Transverse colon (tissue), 4 donors: ENCODE data around the gene PSMG3. TPM values are rescaled to one million over a fixed set of nuclear protein-coding genes. Genes with fewer than 3 reads are reported as not detected.

Experiments used
- DNase-seq: peaks from one replicate; pipeline ENCODE4 v3.0.0-alpha.2; 2019
- H3K27ac ChIP-seq, 4 donors: fragments of 200-600 bp; sonication (generic); 2 replicates each; pipeline ENCODE4 v1.5.1; 2016 to 2018; ENCODE audit warnings: inconsistent platforms in 4 of 4
- H3K27me3 ChIP-seq: fragments of 200-600 bp; sonication (generic); 2 replicates; pipeline ENCODE4 v1.5.1; 2017; ENCODE audit warnings: inconsistent platforms
- H3K36me3 ChIP-seq, 4 donors: fragments of 200-600 bp; sonication (generic); 2 replicates each; pipeline ENCODE4 v1.5.1; 2017 to 2019; ENCODE audit warnings: inconsistent platforms in 4 of 4
- H3K4me1 ChIP-seq, 4 donors: fragments of 200-600 bp; sonication (generic); 2 replicates each; pipeline ENCODE4 v1.5.1; 2017 to 2020; ENCODE audit warnings: inconsistent platforms in 4 of 4
- H3K4me3 ChIP-seq, 4 donors: fragments of 200-600 bp; sonication (generic); 1 replicate in 1 of 4; 2 replicates in 3 of 4; pipeline versions ENCODE4 v1.5.1 to v1.6.1; 2017 to 2019; ENCODE audit warnings: inconsistent platforms in 4 of 4
- H3K9me3 ChIP-seq, 2 donors: fragments of 200-600 bp; sonication (generic); 2 replicates each; pipeline ENCODE4 v1.5.1; 2017 to 2019; ENCODE audit warnings: inconsistent platforms in 2 of 2
- CTCF ChIP-seq, 5 experiments: fragments of 200-600 bp in 3 of 5; fragments of 450-650 bp in 2 of 5; sonication (generic) in 3 of 5; IDR thresholded peaks; 1 replicate in 2 of 5; 2 replicates in 3 of 5; pipeline ENCODE4 v1.5.1; 2016 to 2017; ENCODE audit warnings: antibody characterized with exemption in 5 of 5, inconsistent platforms in 3 of 5, mild to moderate bottlenecking in 2 of 5, moderate library complexity in 1 of 5
- EP300 ChIP-seq: sonication (generic); formaldehyde crosslinking; IDR thresholded peaks from one replicate; pipeline ENCODE4 v1.6.1; 2017; ENCODE audit warnings: antibody characterized with exemption, low read depth
- POLR2A ChIP-seq: fragments of 450-650 bp; IDR thresholded peaks from one replicate; pipeline ENCODE4 v1.6.1; 2016; ENCODE audit warnings: antibody characterized with exemption, mild to moderate bottlenecking, moderate library complexity
- POLR2AphosphoS5 ChIP-seq, 3 donors: sonication (generic); formaldehyde crosslinking; IDR thresholded peaks; one replicate each; pipeline ENCODE4 v1.6.1; 2016; ENCODE audit warnings: antibody characterized with exemption in 3 of 3
- WGBS, 2 donors: methylation state at CpG; one replicate each; pipeline ENCODE4 v1.1.5; 2018; ENCODE audit warnings: low coverage in 1 of 2; 5-methylcytosine and 5-hydroxymethylcytosine counted together
- in situ Hi-C, 4 donors: fragments of 200-750 bp; cut with MboI; loops; one replicate each; pipeline versions ENCODE4 v1.15.0 to v1.15.1; 2017; ENCODE audit warnings: low sequenced_read_pairs in 3 of 4, low pct_ligation_motif_present in 1 of 4, low pct_unique_long_range_greater_than_20kb in 1 of 4
- intact Hi-C: fragments of 100-400 bp; cut with DNase I; formaldehyde crosslinking; loops from one replicate; pipeline ENCODE4 v1.15.1; 2023; ENCODE audit warnings: low total_unique reads
- total RNA-seq, 4 donors: library from RNA; depleted of rRNA; stranded (reverse); fragments of >200 nt; gene quantifications; one replicate each; pipeline ENCODE4 v1.1.0, GENCODE V29; 2016

Gene PSMG3
- total RNA-seq, 4 donors from 2014 or later: 7.1 to 41.9 (median 27.6) TPM

GRCh38 chr7:1536743-1537534 lies 32.9 kb downstream of the PSMG3 start:
- Histone ChIP-seq H3K9me3 (no peaks in the 10 kb centered on the region), H3K4me1 (peaks cover 35 to 57% (median 44%) of the 10 kb centered on the region in 4 donors), H3K36me3 (peaks cover 0 to 16% (median 5%) of the 10 kb centered on the region in 4 donors), H3K27me3 (no peaks in the 10 kb centered on the region), H3K27ac (peak overlapping the region; percentile 85 to 99 (median 98)), H3K4me3 (peak overlapping the region; percentile 26 to 43 (median 32))
- in situ Hi-C loops: no loop called here
- WGBS, 2 donors: 42% methylated on average over 43 of the region's 52 CpGs; no CpG with 5 or more reads in 1 of the 2 donors
- DNase-seq: peak; percentile 91
- intact Hi-C loops: no loop called here
- TF ChIP-seq POLR2AphosphoS5 (IDR thresholded peaks at IDR 0.05) (peak; percentile 77 to 88 (median 87)), EP300 (peak; percentile 47), CTCF (IDR thresholded peaks at IDR 0.05) (no peak), POLR2A (peak; percentile 33)

- DNase-seq: no peak
- H3K27ac ChIP-seq: peak overlapping the region; percentile 85 to 99 (median 98)
- in situ Hi-C loops (no loop called here), intact Hi-C loops (no loop called here)
- peak overlapping the region in 1 of 4 donors; percentile 43 for H3K4me3 ChIP-seq
- H3K9me3 ChIP-seq: no peaks in the 10 kb centered on the region
- TF ChIP-seq EP300 (no peak), CTCF (IDR thresholded peaks at IDR 0.05) (no peak), POLR2AphosphoS5 (IDR thresholded peaks at IDR 0.05) (no peak), POLR2A (no peak)
- H3K4me1 ChIP-seq: peaks cover 35 to 61% (median 49%) of the 10 kb centered on the region in 4 donors
- no peaks in the 10 kb centered on the region for H3K27me3 ChIP-seq
- H3K36me3 ChIP-seq: peaks cover 0 to 16% (median 5%) of the 10 kb centered on the region in 4 donors
- whole genome bisulfite sequencing, 2 donors: 66% methylated on average over 7 of the region's 7 CpGs; no CpG with 5 or more reads in 1 of the 2 donors
These were observed 33.4 kb downstream of the PSMG3 start for GRCh38 chr7:1536455-1536742.

- whole genome bisulfite sequencing, 2 donors: 90 to 91% methylated on average over 7 to 35 of the region's 42 CpGs
- peak overlapping the region; percentile 85 to 99 (median 98) for H3K27ac ChIP-seq
- H3K4me1 ChIP-seq: peaks cover 35 to 61% (median 51%) of the 10 kb centered on the region in 4 donors
- no peak for DNase-seq
- peaks cover 0 to 16% (median 5%) of the 10 kb centered on the region in 4 donors for H3K36me3 ChIP-seq
- intact Hi-C loops (no loop called here), in situ Hi-C loops (no loop called here)
- TF ChIP-seq POLR2AphosphoS5 (IDR thresholded peaks at IDR 0.05) (no peak), EP300 (no peak), CTCF (IDR thresholded peaks at IDR 0.05) (no peak), POLR2A (no peak)
- H3K27me3 ChIP-seq: no peaks in the 10 kb centered on the region
- H3K4me3 ChIP-seq: peak overlapping the region in 1 of 4 donors; percentile 43
- H3K9me3 ChIP-seq: no peaks in the 10 kb centered on the region
These were observed 34.0 kb downstream of the PSMG3 start for GRCh38 chr7:1535701-1536454.

- intact Hi-C loops: no loop called here
- WGBS, 2 donors: 63% methylated on average over 6 of the region's 6 CpGs; no CpG with 5 or more reads in 1 of the 2 donors
These were observed 34.8 kb downstream of the PSMG3 start for GRCh38 chr7:1535100-1535458.

More at GRCh38 chr7:1535100-1535458, 34.8 kb downstream of the PSMG3 start:
- Histone ChIP-seq H3K36me3 (peaks cover 0 to 9% (median 2%) of the 10 kb centered on the region in 4 donors), H3K27me3 (no peaks in the 10 kb centered on the region), H3K4me1 (peaks cover 35 to 64% (median 54%) of the 10 kb centered on the region in 4 donors), H3K9me3 (no peaks in the 10 kb centered on the region), H3K27ac (peak overlapping the region; percentile 85 to 99 (median 98)), H3K4me3 (no peak overlapping the region)
- no peak for DNase-seq
- in situ Hi-C loops: no loop called here
- TF ChIP-seq POLR2AphosphoS5 (IDR thresholded peaks at IDR 0.05) (no peak), POLR2A (no peak), EP300 (no peak), CTCF (IDR thresholded peaks at IDR 0.05) (no peak)
